GM19438 (cell line): Measurements from ENCODE around the gene LRFN5.
"Not testable (repeated sequence)": the region's sequence is repeated elsewhere in the genome, so short reads cannot be mapped to it uniquely, and the experiment has no call there.

ENCODE experiments used
- ATAC-seq: cut with Tn5 transposase; IDR thresholded peaks from one replicate; pipeline ENCODE4 v1.9.1; 2021; ENCODE audit warnings: low read depth; ENCODE audit not compliant: unreplicated experiment

The LRFN5 gene

DNA sequence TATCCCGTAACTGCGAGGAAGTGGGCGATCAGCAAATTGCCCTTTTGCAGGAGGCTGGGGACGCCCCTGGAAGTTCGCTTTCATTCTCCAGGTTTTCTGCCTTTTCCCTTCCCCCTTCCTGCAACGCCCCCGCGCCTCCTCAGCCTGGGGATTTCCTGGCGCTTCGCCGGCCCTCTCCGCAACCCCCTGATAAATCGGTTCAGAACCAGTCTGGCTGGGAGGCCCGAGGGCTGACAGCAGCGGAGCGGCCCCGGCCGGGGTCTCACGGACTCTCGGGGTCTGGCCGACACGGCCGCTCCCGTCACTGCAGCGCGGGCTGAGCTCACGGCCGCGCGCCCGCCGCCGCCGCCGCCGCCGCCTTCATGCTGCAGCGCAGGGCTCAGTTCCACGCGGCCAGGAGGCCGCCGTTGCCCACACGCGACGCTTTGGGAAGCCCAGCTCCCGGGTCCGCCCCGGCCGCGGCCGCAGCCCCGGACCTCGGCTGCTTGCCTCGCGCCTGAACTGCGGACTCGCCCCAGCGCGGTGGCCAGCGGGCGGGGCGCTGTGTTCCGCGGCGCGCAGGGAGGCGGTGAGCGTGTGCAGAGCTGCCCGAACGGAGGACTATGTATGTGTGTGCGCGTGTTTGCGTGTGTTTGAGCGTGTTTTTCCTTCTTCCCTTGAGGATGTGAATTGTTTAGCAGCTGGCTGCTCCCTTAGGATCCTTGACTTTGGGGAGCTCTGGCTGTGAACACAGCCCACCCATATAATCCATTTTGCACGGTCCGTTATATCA lies at the start of gene LRFN5:
TSS of gene LRFN5 (plus strand) at position 345 of the 772 bp plus-strand sequence.
- ATAC-seq = peak; percentile 54

GRCh38 chr14:41558490-41558889 lies 48.2 kb upstream of the LRFN5 start:
- no peak for ATAC-seq

DNA sequence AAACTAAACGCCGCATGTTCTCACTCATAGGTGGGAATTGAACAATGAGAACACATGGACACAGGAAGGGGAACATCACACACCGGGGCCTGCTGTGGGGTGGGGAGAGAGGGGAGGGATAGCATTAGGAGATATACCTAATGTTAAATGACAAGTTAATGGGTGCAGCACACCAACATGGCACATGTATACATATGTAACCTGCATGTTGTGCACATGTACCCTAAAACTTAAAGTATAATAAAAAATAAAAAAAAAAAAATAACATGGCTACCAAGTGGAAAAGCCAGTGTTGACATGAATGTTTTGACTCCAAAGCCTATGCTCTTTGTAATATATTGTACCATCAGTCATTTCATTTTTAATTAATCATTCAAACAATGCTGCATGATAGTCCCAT lies 39.8 kb upstream of the LRFN5 start:
- not testable (repeated sequence) for ATAC-seq

DNA sequence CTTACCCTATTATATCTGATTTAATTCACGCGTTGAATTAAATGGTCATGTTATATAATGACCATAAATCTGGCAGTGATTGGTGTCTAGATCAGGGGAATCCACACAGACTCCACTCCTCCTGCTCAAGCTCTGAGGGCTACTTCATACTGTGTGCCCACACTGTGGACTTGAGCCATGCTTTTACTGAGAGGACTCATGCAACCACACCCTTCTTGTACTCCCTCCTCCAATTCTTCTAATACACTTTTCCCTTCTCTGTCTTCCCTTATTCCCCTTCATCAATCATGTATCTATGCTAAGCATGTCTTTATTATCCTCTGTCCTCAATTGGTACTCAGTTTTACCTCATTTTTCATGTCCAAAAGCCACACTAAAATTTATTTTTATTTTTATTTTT lies 37.7 kb upstream of the LRFN5 start:
- no peak for ATAC-seq

DNA sequence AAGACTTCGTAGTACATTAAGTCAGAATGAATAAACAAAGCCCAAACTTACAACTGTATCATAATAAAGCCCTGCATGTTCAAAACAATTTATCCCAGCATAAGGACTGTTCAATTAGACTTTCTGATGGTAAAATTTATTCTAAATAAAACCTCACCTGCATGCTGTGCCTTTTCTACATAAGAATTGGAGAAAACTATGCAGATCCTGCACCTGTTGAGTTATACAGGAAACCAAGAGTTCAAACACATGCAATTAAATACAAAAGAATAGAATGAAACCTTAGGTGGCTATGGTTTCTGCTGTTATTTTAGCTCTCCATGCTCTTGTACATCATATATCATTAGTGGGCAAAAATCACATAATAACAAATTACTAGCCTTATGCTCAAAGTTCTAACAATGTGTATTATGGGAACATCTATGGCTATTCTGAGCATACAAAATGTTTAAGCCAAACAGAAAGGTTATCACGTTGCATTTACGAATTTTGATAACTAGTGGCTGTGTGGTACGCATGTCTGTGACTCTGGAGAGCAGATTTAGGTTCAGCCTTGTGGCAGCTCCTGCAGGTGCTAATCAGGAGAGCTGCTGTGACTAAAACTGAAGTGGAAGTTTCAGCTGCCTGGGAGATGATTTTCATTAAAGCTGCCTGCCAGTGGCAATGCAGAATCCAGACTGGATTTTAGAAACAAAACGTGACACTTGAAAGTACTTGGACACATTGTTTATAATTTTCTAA lies 36.1 kb upstream of the LRFN5 start:
- ATAC-seq = no peak

GRCh38 chr14:41586237-41586636 lies 20.4 kb upstream of the LRFN5 start:
- ATAC-seq = no peak

DNA sequence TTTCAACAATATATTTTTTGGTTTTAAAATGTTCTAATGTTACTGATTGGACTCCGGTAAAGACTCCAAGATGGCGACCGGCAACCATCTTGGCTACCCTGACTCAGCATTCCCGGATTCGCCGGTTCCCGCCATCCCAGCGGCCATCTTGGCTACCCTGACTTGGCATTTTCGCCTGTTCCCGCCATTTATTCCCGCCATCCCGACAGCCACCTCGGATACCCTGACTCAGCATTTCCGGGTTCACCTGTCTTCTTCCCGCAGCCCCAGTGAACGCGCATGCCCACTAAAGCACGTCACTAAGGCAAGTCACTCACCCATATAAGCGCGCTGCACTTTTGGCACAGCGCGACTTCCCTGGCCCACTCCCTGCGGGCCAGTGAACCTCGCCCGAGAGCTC lies 9.0 kb upstream of the LRFN5 start:
- ATAC-seq = no peak

GRCh38 chr14:41599805-41600385 lies 6.8 kb upstream of the LRFN5 start:
- not testable (repeated sequence) for ATAC-seq

DNA sequence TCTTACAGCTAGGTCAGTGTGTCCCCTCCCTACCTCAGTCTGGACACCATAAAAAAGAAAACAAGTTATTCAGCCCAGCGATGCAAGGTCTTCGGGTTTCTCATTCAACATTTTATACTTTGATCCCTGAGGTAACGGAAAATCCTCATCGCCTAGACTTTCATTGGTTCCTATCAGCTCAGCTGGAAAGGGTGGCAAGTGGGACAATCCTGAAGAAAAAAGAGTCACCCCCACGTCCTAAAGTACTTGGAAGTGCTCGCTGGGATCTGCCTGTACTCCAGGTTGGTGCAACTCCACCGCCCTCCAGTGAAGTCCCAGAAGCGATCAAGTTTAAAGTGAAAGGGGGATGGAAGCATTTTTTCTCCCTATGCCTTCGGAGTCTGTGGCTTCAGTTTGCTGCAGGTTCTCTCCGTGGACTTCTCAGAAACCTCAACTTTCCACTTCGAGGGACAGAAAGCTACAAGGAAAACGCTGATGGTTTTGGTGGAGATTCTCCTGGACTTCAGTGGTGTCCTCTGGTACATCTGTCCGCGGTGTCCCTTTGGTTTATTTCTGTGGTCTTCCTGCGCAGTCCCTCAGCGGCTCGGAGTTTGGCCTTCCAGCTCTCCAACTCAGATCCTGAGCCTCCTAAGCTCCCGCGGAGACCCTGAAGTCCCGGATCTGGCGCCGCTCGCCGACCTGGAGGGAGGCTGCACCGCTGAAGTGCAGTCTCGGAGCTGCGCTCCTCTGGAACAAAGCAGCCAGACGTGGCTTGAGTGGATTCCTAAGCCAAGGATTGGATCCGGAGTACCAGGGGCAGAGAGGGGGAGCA lies 1.8 kb upstream of the LRFN5 start:
- no peak for ATAC-seq

- peak; percentile 44 for ATAC-seq
These were observed 960 bp upstream of the LRFN5 start for GRCh38 chr14:41605550-41606281.

DNA sequence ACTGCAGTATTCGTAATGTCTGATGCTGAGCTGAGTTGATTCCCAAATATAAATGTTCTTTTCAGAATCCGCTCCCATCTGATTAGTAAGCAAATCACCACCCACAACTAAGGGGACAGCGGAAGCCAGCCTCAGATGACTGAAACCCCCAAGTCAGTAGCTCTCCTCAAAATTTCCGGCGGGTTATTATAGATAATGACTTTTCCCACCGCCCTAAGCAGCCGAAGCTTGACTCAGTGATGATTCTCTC lies 469 bp upstream of the LRFN5 start:
- ATAC-seq = no peak

DNA sequence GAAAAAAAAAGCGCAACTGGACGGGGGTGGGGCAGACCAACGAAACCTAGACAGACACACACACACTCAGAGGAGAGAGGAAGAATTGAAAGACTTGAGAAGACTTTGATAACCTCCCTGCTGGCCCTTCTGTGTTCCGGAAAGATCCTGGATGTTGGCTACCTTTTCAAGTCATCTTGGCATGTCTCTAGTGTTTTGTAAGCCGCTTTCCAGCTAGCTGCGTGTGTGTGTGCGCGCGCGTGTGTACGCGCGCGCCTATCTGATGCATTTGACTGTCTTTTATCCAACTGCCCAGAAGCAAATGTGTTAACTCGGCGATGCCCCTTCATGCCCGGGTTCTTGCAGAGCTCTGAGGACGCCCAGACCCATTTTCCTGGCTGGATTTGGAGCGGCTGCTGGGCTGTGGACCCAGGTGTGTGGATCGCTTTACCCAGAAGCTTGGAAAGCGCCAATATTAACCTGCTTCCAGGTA lies 664 bp downstream of the LRFN5 start:
- no peak for ATAC-seq

GRCh38 chr14:41607966-41608663 lies 1.4 kb downstream of the LRFN5 start:
- no peak for ATAC-seq

DNA sequence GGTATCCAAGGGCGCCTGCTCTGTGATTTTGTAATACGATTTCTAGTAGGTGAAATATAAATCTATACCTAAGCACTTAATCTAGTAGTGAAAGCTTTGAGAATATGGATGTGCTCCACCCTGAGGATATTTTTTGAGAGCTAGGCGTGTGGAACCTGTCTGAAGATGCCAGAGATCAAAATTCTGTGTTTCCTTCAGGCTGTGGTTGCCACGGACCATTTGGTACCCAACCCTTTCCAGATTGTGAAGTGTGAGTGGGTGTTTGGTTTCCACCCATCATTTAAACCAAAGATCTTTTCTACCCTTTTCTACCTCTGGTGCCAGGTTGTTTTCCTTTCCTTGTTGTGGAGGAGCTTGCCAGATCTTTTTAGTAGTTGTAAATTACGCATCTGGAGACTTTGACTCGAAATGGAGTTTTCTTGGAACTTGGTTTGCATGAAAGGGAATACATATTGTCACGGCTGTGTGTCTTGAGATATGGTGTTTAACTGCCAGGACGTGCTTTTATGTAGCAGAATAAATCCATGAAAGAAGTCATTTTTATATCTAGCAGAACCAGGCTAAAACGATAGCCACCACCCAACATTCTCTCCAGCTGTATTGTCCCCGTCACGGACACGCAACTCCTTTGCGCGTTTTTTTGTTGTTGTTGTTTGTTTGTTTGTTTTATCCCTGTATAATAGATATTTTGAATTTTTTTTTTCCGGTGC lies 2.2 kb downstream of the LRFN5 start:
- no peak for ATAC-seq

DNA sequence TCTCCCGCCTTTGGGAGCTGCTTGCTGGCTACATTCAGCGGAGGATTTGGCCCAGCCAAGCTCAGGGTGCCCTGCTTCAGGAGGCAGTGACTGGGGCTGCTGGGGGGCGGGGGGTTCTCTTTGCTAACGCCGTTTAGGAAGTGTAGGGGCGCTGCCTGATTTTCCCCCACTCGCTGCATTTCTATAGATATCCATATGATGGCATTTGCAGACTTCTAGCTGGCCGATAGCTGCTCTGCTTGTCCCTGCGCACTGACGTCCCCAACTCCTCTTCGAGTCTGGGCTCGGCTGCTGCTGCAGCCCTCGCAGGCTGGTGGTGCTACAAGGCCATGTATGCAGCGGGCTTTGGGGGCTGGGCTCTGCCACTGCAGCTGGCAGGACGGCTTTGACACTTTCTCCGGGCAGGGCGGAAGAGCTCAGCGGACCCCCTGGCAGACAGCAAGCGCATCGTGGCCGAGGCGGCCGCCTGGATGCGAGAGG lies 3.1 kb downstream of the LRFN5 start:
- no peak for ATAC-seq

- no peak for ATAC-seq
These were observed 8.4 kb downstream of the LRFN5 start for GRCh38 chr14:41615011-41615595.

DNA sequence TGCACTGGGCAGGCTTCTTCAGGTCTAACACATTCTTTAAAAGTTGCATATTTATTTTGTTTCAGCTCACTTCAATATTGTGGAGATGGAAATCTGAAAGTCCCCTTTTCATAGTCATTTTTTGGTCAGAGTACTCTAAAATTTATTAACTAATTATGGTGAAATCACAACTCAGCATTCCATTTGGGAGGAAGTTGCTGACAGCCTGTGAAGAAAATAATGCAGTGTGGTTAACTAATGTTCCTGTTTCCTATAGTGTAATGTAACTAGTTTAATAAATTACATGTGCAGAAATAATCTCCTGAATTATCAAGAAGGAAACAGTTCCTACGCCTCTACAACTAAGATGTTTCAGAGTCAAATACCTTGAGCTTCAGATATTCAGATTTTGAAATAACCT lies 17.1 kb downstream of the LRFN5 start:
- no peak for ATAC-seq

GRCh38 chr14:41629876-41630275 lies 23.2 kb downstream of the LRFN5 start:
- no peak for ATAC-seq

GRCh38 chr14:41634286-41634685 lies 27.6 kb downstream of the LRFN5 start:
- no peak for ATAC-seq
